ENCODE results near the gene SPG11.

GRCh38 chr15:44711096-44711742 lies 47.8 kb upstream of the SPG11 start, which contains the start of the genes B2M and PATL2:
- TF ChIP-seq, protein P1, sequence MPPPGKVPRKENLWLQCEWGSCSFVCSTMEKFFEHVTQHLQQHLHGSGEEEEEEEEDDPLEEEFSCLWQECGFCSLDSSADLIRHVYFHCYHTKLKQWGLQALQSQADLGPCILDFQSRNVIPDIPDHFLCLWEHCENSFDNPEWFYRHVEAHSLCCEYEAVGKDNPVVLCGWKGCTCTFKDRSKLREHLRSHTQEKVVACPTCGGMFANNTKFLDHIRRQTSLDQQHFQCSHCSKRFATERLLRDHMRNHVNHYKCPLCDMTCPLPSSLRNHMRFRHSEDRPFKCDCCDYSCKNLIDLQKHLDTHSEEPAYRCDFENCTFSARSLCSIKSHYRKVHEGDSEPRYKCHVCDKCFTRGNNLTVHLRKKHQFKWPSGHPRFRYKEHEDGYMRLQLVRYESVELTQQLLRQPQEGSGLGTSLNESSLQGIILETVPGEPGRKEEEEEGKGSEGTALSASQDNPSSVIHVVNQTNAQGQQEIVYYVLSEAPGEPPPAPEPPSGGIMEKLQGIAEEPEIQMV (tag; conservative IDR thresholded peaks at IDR 0.05; ENCODE audit: low read depth) = no peak
- TF ChIP-seq ZNF239 (CRISPR knock-in tag; IDR thresholded peaks at IDR 0.05) (no peak), EP300 (IDR thresholded peaks at IDR 0.05; ENCODE audit: low read length) (no peak), YY1 (IDR thresholded peaks at IDR 0.05; ENCODE audit: borderline replicate concordance in 1 of 3, control insufficient read depth in 1 of 3, extremely low read depth in 1 of 3, insufficient read depth in 3 of 3, insufficient read length in 1 of 3, insufficient replicate concordance in 2 of 3, low read depth in 1 of 3, low read length in 2 of 3) (peak in 2 of 3 experiments; percentile 54 to 68), ZNF197 (CRISPR knock-in tag; IDR thresholded peaks at IDR 0.05; ENCODE audit: low read depth) (no peak)

Measured in K562 (cell line).